HG03064 (cell line): ENCODE data around the gene INTS11.

Source experiments
- ATAC-seq: cut with Tn5 transposase; IDR thresholded peaks from one replicate; pipeline ENCODE4 v1.9.1; 2021; ENCODE audit warnings: low read depth; ENCODE audit not compliant: unreplicated experiment

Gene INTS11

GRCh38 chr1:1303736-1304135, 20.7 kb downstream of the INTS11 start:
- ATAC-seq = no peak

- no peak for ATAC-seq
These were observed 21.4 kb downstream of the INTS11 start for GRCh38 chr1:1302951-1303509.

- ATAC-seq = no peak
These were observed 22.4 kb downstream of the INTS11 start for GRCh38 chr1:1302006-1302430.

- no peak for ATAC-seq
These were observed 24.1 kb downstream of the INTS11 start for GRCh38 chr1:1300352-1300739.

GRCh38 chr1:1299686-1300351, 24.6 kb downstream of the INTS11 start:
- no peak for ATAC-seq

- ATAC-seq = no peak
These were observed 25.4 kb downstream of the INTS11 start for GRCh38 chr1:1298861-1299685.

GRCh38 chr1:1297802-1298424, 26.5 kb downstream of the INTS11 start:
- no peak for ATAC-seq

- ATAC-seq = no peak
These were observed 28.1 kb downstream of the INTS11 start for GRCh38 chr1:1296070-1297061.

- ATAC-seq = no peak
These were observed 29.1 kb downstream of the INTS11 start for GRCh38 chr1:1295154-1295923.

- no peak for ATAC-seq
These were observed 30.1 kb downstream of the INTS11 start for GRCh38 chr1:1294250-1294890.

- no peak for ATAC-seq
These were observed 30.9 kb downstream of the INTS11 start for GRCh38 chr1:1293263-1294249.

GRCh38 chr1:1292851-1293250, 31.6 kb downstream of the INTS11 start:
- no peak for ATAC-seq

- no peak for ATAC-seq
These were observed 32.0 kb downstream of the INTS11 start for GRCh38 chr1:1292442-1292779.

- ATAC-seq = no peak
These were observed 32.7 kb downstream of the INTS11 start for GRCh38 chr1:1291548-1292441.

GRCh38 chr1:1291023-1291528, 33.4 kb downstream of the INTS11 start:
- ATAC-seq = no peak

- ATAC-seq = no peak
These were observed 34.2 kb downstream of the INTS11 start for GRCh38 chr1:1290238-1290731.
